CD14-positive monocyte (primary cell): ENCODE measurements around the gene MB21D2. TPM values are rescaled to one million over a fixed set of nuclear protein-coding genes. Genes with fewer than 3 reads are reported as not detected.

Source experiments
- DNase-seq, 3 donors: peaks; one replicate each; pipeline ENCODE4 v3.0.0-alpha.2; 2011 to 2022
- H2AFZ ChIP-seq: 2 replicates; pipeline ENCODE4 v1.6.0; 2012; ENCODE audit warnings: mild to moderate bottlenecking, low read depth, low read length, inconsistent platforms; ENCODE audit not compliant: insufficient read depth, poor library complexity, severe bottlenecking
- H3K27ac ChIP-seq, 2 donors: 1 replicate in 1 of 2; 2 replicates in 1 of 2; pipeline ENCODE4 v1.5.1; 2012 to 2013; ENCODE audit warnings: low read length in 2 of 2, control low read depth in 1 of 2, inconsistent platforms in 1 of 2, low read depth in 1 of 2, mild to moderate bottlenecking in 1 of 2
- H3K27me3 ChIP-seq, 2 donors: one replicate each; pipeline versions ENCODE4 v1.6.0 to v1.6.1; 2011 to 2013; ENCODE audit warnings: low read length in 2 of 2; ENCODE audit not compliant: control insufficient read depth in 2 of 2, insufficient read depth in 2 of 2
- H3K36me3 ChIP-seq, 2 donors: replicated peaks in 1 of 2; 1 replicate in 1 of 2; 2 replicates in 1 of 2; pipeline versions ENCODE4 v1.5.1 to v1.6.1; 2012 to 2013; ENCODE audit warnings: low read length in 2 of 2, control low read depth in 1 of 2, inconsistent platforms in 1 of 2, mild to moderate bottlenecking in 1 of 2; ENCODE audit not compliant: insufficient read depth in 2 of 2, control insufficient read depth in 1 of 2
- H3K4me1 ChIP-seq, 2 donors: 1 replicate in 1 of 2; 2 replicates in 1 of 2; pipeline versions ENCODE4 v1.5.1 to v1.6.1; 2012 to 2013; ENCODE audit warnings: low read length in 2 of 2, control low read depth in 1 of 2, inconsistent platforms in 1 of 2, mild to moderate bottlenecking in 1 of 2, moderate library complexity in 1 of 2; ENCODE audit not compliant: insufficient read depth in 2 of 2, control insufficient read depth in 1 of 2
- H3K4me2 ChIP-seq: replicated peaks from 2 replicates; pipeline ENCODE3; 2012; ENCODE audit warnings: low read length, moderate library complexity, mild to moderate bottlenecking; ENCODE audit not compliant: poor library complexity, severe bottlenecking; ENCODE audit errors: extremely low read depth
- H3K4me3 ChIP-seq, 3 experiments: fragments of 200-600 bp in 1 of 3; sonication (generic) in 1 of 3; replicated peaks in 1 of 3; 1 replicate in 2 of 3; 2 replicates in 1 of 3; pipeline ENCODE4 v1.5.1; 2011 to 2013; ENCODE audit warnings: low read length in 3 of 3, mild to moderate bottlenecking in 3 of 3, control low read depth in 2 of 3, low read depth in 2 of 3, inconsistent platforms in 1 of 3, moderate library complexity in 1 of 3
- H3K79me2 ChIP-seq: 2 replicates; pipeline ENCODE4 v1.6.0; 2012; ENCODE audit warnings: mild to moderate bottlenecking, control low read depth, inconsistent platforms, low read length, moderate library complexity; ENCODE audit not compliant: insufficient read depth
- H3K9ac ChIP-seq: 2 replicates; pipeline ENCODE4 v1.6.0; 2017; ENCODE audit warnings: low read length, mild to moderate bottlenecking; ENCODE audit not compliant: insufficient read depth, poor library complexity, severe bottlenecking
- H3K9me3 ChIP-seq, 2 donors: replicated peaks in 1 of 2; 1 replicate in 1 of 2; 2 replicates in 1 of 2; pipeline versions ENCODE4 v1.5.1 to v1.6.1; 2012 to 2013; ENCODE audit warnings: low read length in 2 of 2, control low read depth in 1 of 2; ENCODE audit not compliant: control insufficient read depth in 1 of 2, insufficient read depth in 1 of 2
- H4K20me1 ChIP-seq: 2 replicates; pipeline ENCODE4 v1.6.0; 2012; ENCODE audit warnings: mild to moderate bottlenecking, low read length, control low read depth, moderate library complexity; ENCODE audit not compliant: insufficient read depth
- H3K27ac Mint-ChIP-seq, 7 donors: one replicate each; pipeline ENCODE4 v1.8.0; 2020; ENCODE audit warnings: mild to moderate bottlenecking in 7 of 7, mixed read lengths in 7 of 7, moderate library complexity in 6 of 7, inconsistent platforms in 2 of 7
- H3K27me3 Mint-ChIP-seq, 3 donors: one replicate each; pipeline ENCODE4 v1.8.0; 2021 to 2022; ENCODE audit warnings: low read depth in 3 of 3, mild to moderate bottlenecking in 3 of 3, mixed read lengths in 3 of 3, moderate library complexity in 3 of 3, inconsistent platforms in 1 of 3
- H3K36me3 Mint-ChIP-seq, 2 donors: one replicate each; pipeline ENCODE4 v1.8.0; 2020; ENCODE audit warnings: mixed read lengths in 2 of 2, inconsistent platforms in 1 of 2, mild to moderate bottlenecking in 1 of 2
- H3K4me1 Mint-ChIP-seq: one replicate; pipeline ENCODE4 v1.8.0; 2020; ENCODE audit warnings: mild to moderate bottlenecking, mixed read lengths
- H3K4me3 Mint-ChIP-seq, 2 donors: one replicate each; pipeline ENCODE4 v1.8.0; 2020; ENCODE audit warnings: mild to moderate bottlenecking in 2 of 2, mixed read lengths in 2 of 2, moderate library complexity in 1 of 2
- H3K9me3 Mint-ChIP-seq, 7 donors: one replicate each; pipeline ENCODE4 v1.8.0; 2020 to 2022; ENCODE audit warnings: mixed read lengths in 7 of 7, mild to moderate bottlenecking in 6 of 7, moderate library complexity in 6 of 7, inconsistent platforms in 2 of 7
- CTCF ChIP-seq: fragments of 200-600 bp; IDR thresholded peaks from one replicate; pipeline ENCODE4 v1.8.0; 2022; ENCODE audit warnings: antibody characterized with exemption, mild to moderate bottlenecking
- WGBS: methylation state at CpG from one replicate; pipeline ENCODE4 v1.1.5; 2013; ENCODE audit warnings: missing lambda C conversion rate; ENCODE audit not compliant: insufficient coverage; 5-methylcytosine and 5-hydroxymethylcytosine counted together
- intact Hi-C, 2 donors: fragments of 100-400 bp; cut with micrococcal nuclease; formaldehyde crosslinking; loops; one replicate each; pipeline versions ENCODE4 v1.15.0 to v1.15.1; 2023
- polyA plus RNA-seq, 3 donors: library from polyadenylated mRNA; depleted of rRNA in 1 of 3; unstranded in 2 of 3; stranded (reverse) in 1 of 3; fragments of 300-500 nt in 2 of 3; fragments of >200 nt in 1 of 3; fragmentation: Illumina TruSeq in 2 of 3; gene quantifications; 1 replicate in 2 of 3; 2 replicates in 1 of 3; pipeline ENCODE4 v1.2.3, GENCODE V29; 2012 to 2021

The MB21D2 gene
- polyA plus RNA-seq, 3 donors: 0.37 to 0.77 (median 0.59) TPM

GRCh38 chr3:192812743-192813383 lies 104.8 kb downstream of the MB21D2 start:
- Mint-ChIP-seq H3K4me3 (no peak overlapping the region), H3K36me3 (no peaks in the 10 kb centered on the region), H3K4me1 (no peaks in the 10 kb centered on the region), H3K9me3 (peaks cover 0 to 4% (median 0%) of the 10 kb centered on the region in 7 donors), H3K27ac (no peak overlapping the region), H3K27me3 (peaks cover 5 to 11% (median 7%) of the 10 kb centered on the region in 3 donors)
- H3K4me1 ChIP-seq: no peaks in the 10 kb centered on the region
- no peak overlapping the region for H3K4me3 ChIP-seq
- no peak overlapping the region for H3K9ac ChIP-seq
- peak; percentile 28 for TF ChIP-seq CTCF
- H3K27me3 ChIP-seq: no peaks in the 10 kb centered on the region
- intact Hi-C loops: loop anchor here in 1 of 2 donors (2.0 to 10.0 kb wide), 2 partner anchors 228 to 762 kb away; no protein-coding TSS in a partner anchor
- H3K9me3 ChIP-seq: no peaks in the 10 kb centered on the region
- no peaks in the 10 kb centered on the region for H3K79me2 ChIP-seq
- no peaks in the 10 kb centered on the region for H4K20me1 ChIP-seq
- no CpG with 5 or more reads among the region's 4 CpGs for WGBS
- H3K36me3 ChIP-seq: no peaks in the 10 kb centered on the region
- DNase-seq: peak; percentile 3 to 40 (median 24)
- H3K4me2 ChIP-seq: no peak overlapping the region
- H2AFZ ChIP-seq: no peak overlapping the region
- no peak overlapping the region for H3K27ac ChIP-seq

DNA sequence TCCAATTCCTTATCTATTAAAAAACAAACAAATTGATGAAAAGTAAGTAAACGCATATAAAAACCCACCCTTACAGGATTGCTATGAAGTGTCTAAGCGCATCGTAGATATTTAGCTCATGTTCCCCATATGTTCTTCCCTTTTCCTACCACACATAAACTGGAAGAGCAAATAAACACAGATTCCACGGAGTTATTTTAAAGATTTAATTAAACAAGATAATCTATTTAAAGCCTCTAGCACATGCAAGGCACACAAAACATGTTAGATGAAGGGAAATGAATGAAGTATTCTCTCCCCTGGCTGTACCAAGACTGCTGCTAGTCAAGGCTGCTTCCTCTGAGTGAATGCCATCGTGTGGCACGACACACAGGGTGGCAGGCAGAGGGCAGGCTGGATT lies 111.9 kb downstream of the MB21D2 start:
- no peak overlapping the region for H2AFZ ChIP-seq
- H3K4me3 Mint-ChIP-seq: no peak overlapping the region

More for the DNA sequence above, 111.9 kb downstream of the MB21D2 start:
- intact Hi-C loops: no loop called here
- Histone ChIP-seq H3K4me2 (no peak overlapping the region), H3K9me3 (no peaks in the 10 kb centered on the region), H3K9ac (no peak overlapping the region), H3K4me1 (no peaks in the 10 kb centered on the region), H3K4me3 (no peak overlapping the region), H4K20me1 (peaks cover 5% of the 10 kb centered on the region), H3K79me2 (no peaks in the 10 kb centered on the region), H3K27ac (no peak overlapping the region), H3K27me3 (no peaks in the 10 kb centered on the region), H3K36me3 (no peaks in the 10 kb centered on the region)
- TF ChIP-seq CTCF: no peak
- H3K27ac Mint-ChIP-seq: no peak overlapping the region
- H3K27me3 Mint-ChIP-seq: peaks cover 0 to 8% (median under 1%) of the 10 kb centered on the region in 3 donors
- no peak for DNase-seq
- no peaks in the 10 kb centered on the region for H3K9me3 Mint-ChIP-seq
- WGBS: no CpG with 5 or more reads among the region's 6 CpGs
- H3K4me1 Mint-ChIP-seq: no peaks in the 10 kb centered on the region
- no peaks in the 10 kb centered on the region for H3K36me3 Mint-ChIP-seq
